Measurements from ENCODE around the gene LRP2.

LRP2 gene

DNA sequence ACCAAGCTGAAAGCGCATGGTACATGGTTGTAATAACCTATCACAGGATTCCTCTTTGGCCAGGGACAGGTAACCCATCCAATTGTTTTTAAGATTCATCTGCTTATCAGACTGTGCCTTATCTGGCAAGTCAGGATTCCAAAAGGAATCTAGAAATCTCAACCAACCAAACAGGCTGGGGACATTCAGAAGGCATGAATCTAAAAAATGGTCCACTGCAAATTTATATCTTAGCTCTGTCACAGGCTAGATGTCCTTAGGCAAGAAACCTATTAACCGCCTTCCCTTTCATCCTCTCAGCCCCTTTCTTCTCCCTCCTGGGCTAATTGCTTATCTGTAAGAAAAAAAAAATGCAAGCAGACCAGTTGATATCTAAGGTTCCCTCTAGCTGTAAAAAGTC lies 4.3 kb downstream of the LRP2 start:
- Histone ChIP-seq H3K27me3 (replicated peaks; ENCODE audit: control insufficient read depth, insufficient read depth, low read length) (no peaks in the 10 kb centered on the region; the same call in 1 of the 2 replicates), H3K4me3 (replicated peaks; ENCODE audit: low read depth, low read length) (no peak overlapping the region), H3K36me3 (ENCODE audit: control insufficient read depth, insufficient read depth, low read length) (no peaks in the 10 kb centered on the region)
- no peak for TF ChIP-seq CTCF (IDR thresholded peaks at IDR 0.05; ENCODE audit: insufficient read depth, low read length, poor library complexity, severe bottlenecking)
- no peak for DNase-seq (ENCODE audit: extremely low read depth, insufficient read length)

DNA sequence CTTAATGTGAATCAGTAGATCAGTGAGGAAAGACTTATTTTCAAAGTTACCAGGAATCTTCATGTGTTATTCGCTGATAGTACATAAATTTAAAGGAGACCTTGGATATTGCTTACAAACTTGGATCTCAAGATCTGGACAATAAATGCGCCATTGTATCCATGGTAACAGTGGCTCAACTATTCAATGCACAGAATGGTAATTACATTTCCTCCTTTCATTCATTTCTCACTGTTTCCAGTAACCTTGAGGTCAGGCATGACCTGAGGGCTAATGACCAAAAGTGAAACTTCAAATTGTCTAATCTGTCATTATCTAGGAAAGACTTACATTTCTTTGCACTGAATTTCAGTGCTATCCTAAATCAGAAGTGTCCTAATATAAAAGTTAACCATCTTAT lies 8.1 kb downstream of the LRP2 start:
- no peak for DNase-seq (ENCODE audit: extremely low read depth, insufficient read length)
- Histone ChIP-seq H3K27me3 (replicated peaks; ENCODE audit: control insufficient read depth, insufficient read depth, low read length) (no peaks in the 10 kb centered on the region), H3K36me3 (ENCODE audit: control insufficient read depth, insufficient read depth, low read length) (no peaks in the 10 kb centered on the region), H3K4me3 (replicated peaks; ENCODE audit: low read depth, low read length) (no peak overlapping the region)
- no peak for TF ChIP-seq CTCF (IDR thresholded peaks at IDR 0.05; ENCODE audit: insufficient read depth, low read length, poor library complexity, severe bottlenecking)

DNA sequence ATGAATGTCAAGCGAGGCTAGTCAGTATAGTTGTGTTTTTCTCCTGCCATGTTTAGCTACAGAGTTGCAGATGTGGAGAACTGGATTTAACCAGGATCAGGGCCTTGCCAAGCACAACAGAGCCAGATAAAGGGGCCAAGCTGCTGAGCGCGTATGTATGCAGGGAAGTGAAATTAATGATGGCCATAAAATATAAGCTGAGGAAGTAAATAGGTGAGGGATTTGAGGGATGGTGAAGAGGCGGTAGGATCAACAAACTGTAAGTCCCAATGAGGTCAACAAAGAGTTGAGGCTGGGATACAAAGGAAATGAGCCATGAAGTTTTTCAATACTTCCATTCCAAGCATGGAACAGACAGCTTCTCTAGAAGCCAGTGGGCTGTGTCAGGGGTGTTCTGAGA lies 10.6 kb downstream of the LRP2 start:
- no peak for TF ChIP-seq CTCF (IDR thresholded peaks at IDR 0.05; ENCODE audit: insufficient read depth, low read length, poor library complexity, severe bottlenecking)
- Histone ChIP-seq H3K36me3 (ENCODE audit: control insufficient read depth, insufficient read depth, low read length) (no peaks in the 10 kb centered on the region), H3K4me3 (replicated peaks; ENCODE audit: low read depth, low read length) (no peak overlapping the region), H3K27me3 (replicated peaks; ENCODE audit: control insufficient read depth, insufficient read depth, low read length) (no peaks in the 10 kb centered on the region; the same call in none of the 2 replicates)
- no peak for DNase-seq (ENCODE audit: extremely low read depth, insufficient read length)

DNA sequence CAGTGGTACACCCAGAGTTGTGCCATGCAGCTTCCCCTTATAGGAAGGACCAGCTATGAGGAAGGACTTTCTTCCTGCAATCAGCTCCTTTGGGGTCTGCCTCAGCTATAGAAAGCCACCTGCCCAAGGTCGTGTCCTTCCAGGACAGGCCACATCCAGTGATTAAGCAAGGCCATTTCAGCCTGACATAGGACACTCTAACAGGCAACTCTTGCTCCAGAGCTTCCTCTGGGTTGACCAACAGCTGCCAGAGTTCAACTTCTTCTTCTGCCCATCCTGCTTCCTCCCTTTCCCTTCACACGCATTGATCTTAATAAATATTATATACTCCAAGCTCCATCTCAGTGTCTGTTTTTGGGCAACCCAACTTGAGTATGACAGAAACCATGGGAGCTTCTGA lies 12.8 kb downstream of the LRP2 start:
- H3K4me3 ChIP-seq (replicated peaks; ENCODE audit: low read depth, low read length): no peak overlapping the region
- TF ChIP-seq CTCF (IDR thresholded peaks at IDR 0.05; ENCODE audit: insufficient read depth, low read length, poor library complexity, severe bottlenecking): no peak
- H3K36me3 ChIP-seq (ENCODE audit: control insufficient read depth, insufficient read depth, low read length): no peaks in the 10 kb centered on the region
- H3K27me3 ChIP-seq (replicated peaks; ENCODE audit: control insufficient read depth, insufficient read depth, low read length): no peaks in the 10 kb centered on the region; the same call in none of the 2 replicates
- DNase-seq (ENCODE audit: extremely low read depth, insufficient read length): no peak

GRCh38 chr2:169348321-169349024 lies 13.9 kb downstream of the LRP2 start:
- no peak for TF ChIP-seq CTCF (IDR thresholded peaks at IDR 0.05; ENCODE audit: insufficient read depth, low read length, poor library complexity, severe bottlenecking)

More at GRCh38 chr2:169348321-169349024, 13.9 kb downstream of the LRP2 start:
- Histone ChIP-seq H3K27me3 (replicated peaks; ENCODE audit: control insufficient read depth, insufficient read depth, low read length) (no peaks in the 10 kb centered on the region; the same call in none of the 2 replicates), H3K36me3 (ENCODE audit: control insufficient read depth, insufficient read depth, low read length) (no peaks in the 10 kb centered on the region), H3K4me3 (replicated peaks; ENCODE audit: low read depth, low read length) (no peak overlapping the region)
- DNase-seq (ENCODE audit: extremely low read depth, insufficient read length): no peak

All from GM06990 (cell line).